NCI-H2081 (cell line): Measurements from ENCODE around the gene OR11H12.
"Not testable (repeated sequence)": the region's sequence is repeated elsewhere in the genome, so short reads cannot be mapped to it uniquely, and the experiment has no call there.

ENCODE experiments used
- DNase-seq, 2 experiments: peaks; one replicate each; lab custom pipeline; 2025; lab: John Stamatoyannopoulos, UW

Gene OR11H12

GRCh38 chr14:18600817-18601216 lies at the start of gene OR11H12:
Gene OR11H12 (plus strand): TSS chr14:18601117. CDS start chr14:18601117, 0 bp downstream.
- not testable (repeated sequence) for DNase-seq

GRCh38 chr14:18582908-18583307 lies 18.0 kb upstream of the OR11H12 start:
- not testable (repeated sequence) for DNase-seq

- not testable (repeated sequence) for DNase-seq
These were observed 25.8 kb downstream of the OR11H12 start for GRCh38 chr14:18626610-18627213.

DNA sequence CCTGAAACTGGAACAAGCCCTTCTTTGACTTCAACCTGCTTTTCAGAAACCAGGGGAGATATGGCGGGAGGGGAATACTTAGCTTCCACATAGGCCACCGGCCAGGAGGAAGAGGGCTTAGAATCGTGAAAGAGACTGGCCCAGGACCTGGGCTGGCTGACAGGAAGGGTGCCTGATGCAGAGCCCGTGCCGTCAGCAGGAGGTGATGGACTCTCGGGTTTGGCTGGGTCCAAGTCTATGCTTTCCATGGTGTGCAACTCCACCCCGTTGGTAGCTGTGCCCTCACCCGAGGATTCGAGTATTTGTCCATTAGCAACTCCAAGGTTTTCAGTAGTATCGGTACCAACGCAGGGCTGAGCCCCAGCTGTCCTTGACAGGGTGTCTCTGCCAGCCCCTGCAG lies 35.1 kb downstream of the OR11H12 start:
- not testable (repeated sequence) for DNase-seq

DNA sequence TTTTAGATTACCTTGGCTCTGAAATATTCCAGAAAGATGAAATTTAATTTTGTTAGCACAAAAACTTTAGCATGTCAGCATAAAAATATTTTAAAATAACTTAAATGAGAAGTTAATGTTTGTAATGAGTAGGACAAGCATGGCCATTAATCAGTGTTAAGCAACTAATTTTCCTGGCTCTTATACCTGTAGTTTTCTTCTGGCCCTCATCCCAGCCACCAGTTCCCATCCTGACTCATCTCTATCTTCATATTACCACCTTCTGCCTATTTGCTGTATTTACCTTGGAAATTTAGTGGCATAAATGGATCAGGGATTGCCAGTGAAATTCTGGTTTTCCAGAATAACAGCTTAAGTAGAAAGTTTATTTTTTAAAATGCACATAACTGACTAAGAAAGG lies 37.1 kb downstream of the OR11H12 start:
- not testable (repeated sequence) for DNase-seq

DNA sequence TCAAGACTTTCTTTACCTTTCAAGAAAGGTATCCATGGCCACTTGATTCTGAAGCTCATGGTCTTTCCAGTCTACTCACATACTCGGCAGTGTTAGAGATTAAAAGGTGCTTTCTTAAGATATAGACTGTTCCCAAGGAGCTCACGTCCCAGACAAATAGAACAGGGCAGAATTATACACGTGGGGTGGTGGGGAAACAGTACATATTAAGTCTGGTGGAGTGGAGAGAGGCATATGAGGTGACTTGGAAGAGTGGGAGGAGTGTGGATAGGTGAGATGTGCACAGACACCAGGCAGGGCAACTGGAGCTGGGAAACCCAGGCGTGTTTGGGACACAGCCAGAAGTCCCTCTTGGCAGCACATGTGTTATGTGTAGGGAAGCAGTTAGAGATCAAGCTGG lies 37.9 kb downstream of the OR11H12 start:
- DNase-seq: not testable (repeated sequence)

DNA sequence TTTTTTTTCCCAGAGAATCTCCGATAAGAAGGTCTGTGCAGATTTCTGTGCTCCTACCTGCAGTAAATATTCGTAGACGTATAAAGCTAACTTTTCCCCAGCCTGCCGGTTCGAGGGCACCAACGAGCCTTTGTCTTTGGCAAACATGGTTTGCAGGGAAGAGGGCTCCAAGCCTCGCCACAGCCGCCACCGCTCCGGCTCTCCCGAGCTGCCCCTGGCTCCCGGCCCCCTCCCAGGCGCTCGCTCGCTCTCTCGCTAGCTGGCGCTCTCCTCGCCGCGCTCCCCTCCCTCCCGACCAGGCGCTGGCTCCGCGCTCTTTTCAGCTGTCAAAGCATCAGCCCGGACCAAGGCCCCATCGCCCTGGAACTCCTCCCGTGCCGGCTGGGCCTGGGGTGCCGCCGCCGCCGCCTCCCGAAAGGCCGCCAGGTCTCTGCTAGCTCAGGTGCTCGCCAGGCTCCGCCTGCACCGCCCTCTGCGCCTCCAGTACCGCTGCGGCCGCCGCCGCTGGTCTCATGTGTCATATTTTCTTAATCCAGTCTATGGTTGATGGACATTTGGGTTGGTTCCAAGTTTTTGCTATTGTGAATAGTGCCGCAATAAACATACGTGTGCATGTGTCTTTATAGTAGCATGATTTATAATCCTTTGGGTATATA lies 45.3 kb downstream of the OR11H12 start:
- DNase-seq: not testable (repeated sequence)
